Measurements from ENCODE around the gene LMBR1.

DNA sequence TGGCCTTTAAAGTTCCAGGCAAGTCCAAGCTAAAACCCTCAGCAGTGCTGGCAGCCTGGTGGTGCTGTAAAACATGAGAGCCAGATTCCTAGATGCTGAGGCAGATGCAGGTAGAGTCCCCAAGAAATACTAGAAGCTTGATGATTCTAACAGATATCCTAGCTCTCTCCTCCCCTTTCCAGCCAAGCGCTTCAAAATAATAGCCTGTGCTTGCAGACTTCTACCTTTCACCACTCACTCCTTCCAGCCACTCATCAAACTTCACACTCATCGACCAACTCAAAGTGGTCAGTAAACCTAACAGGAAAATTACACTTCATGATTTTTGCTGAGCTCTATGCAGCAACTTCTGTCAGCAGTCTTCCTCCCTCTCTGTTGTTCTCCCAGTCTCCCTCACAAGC lies 50.2 kb downstream of the LMBR1 start:
- TF ChIP-seq FOXM1 (IDR thresholded peaks at IDR 0.05; ENCODE audit: borderline replicate concordance, low read depth) (no peak), CEBPB (IDR thresholded peaks at IDR 0.05) (no peak), EP300 (IDR thresholded peaks at IDR 0.05; ENCODE audit: borderline replicate concordance) (no peak), TCF12 (IDR thresholded peaks at IDR 0.05; ENCODE audit: low read depth) (no peak), TEAD4 (IDR thresholded peaks at IDR 0.05) (no peak), RAD21 (IDR thresholded peaks at IDR 0.05; ENCODE audit: low read depth) (no peak), YY1 (IDR thresholded peaks at IDR 0.05; ENCODE audit: low read depth) (no peak), TAF1 (IDR thresholded peaks at IDR 0.05; ENCODE audit: low read depth) (no peak), USF1 (IDR thresholded peaks at IDR 0.05) (no peak)
- TF ChIP-seq, protein P1, sequence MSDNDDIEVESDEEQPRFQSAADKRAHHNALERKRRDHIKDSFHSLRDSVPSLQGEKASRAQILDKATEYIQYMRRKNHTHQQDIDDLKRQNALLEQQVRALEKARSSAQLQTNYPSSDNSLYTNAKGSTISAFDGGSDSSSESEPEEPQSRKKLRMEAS (IDR thresholded peaks at IDR 0.05), result no peak
